ENCODE data around the gene EMSY. TPM values are rescaled to one million over a fixed set of nuclear protein-coding genes. Genes with fewer than 3 reads are reported as not detected.
A peak's percentile ranks its signal among the peaks of the same experiment; 100 is the strongest.

The EMSY gene
- total RNA-seq, 1 donor from 2014 or later: 32.1 TPM

- intact Hi-C loops (cut with micrococcal nuclease): no loop called here
- no peak for DNase-seq
- Mint-ChIP-seq H3K9me3 (no peaks in the 10 kb centered on the region), H3K27me3 (no peaks in the 10 kb centered on the region), H3K4me1 (no peaks in the 10 kb centered on the region), H3K36me3 (ENCODE audit: low read depth) (peaks cover 44% of the 10 kb centered on the region), H3K27ac (no peak overlapping the region), H3K4me3 (no peak overlapping the region)
Observed at GRCh38 chr11:76466666-76467065, 21.8 kb downstream of the EMSY start.

GRCh38 chr11:76469141-76469540 lies 24.3 kb downstream of the EMSY start:
- Mint-ChIP-seq H3K4me1 (no peaks in the 10 kb centered on the region), H3K27me3 (no peaks in the 10 kb centered on the region), H3K4me3 (no peak overlapping the region), H3K27ac (no peak overlapping the region), H3K36me3 (ENCODE audit: low read depth) (peaks cover 46% of the 10 kb centered on the region), H3K9me3 (no peaks in the 10 kb centered on the region)
- intact Hi-C loops (cut with micrococcal nuclease): no loop called here
- DNase-seq: peak; percentile 13

- Mint-ChIP-seq H3K9me3 (no peaks in the 10 kb centered on the region), H3K4me1 (no peaks in the 10 kb centered on the region), H3K27ac (no peak overlapping the region), H3K27me3 (no peaks in the 10 kb centered on the region), H3K4me3 (no peak overlapping the region), H3K36me3 (ENCODE audit: low read depth) (peaks cover 41% of the 10 kb centered on the region)
- intact Hi-C loops (cut with micrococcal nuclease): no loop called here
- DNase-seq: no peak
Observed at GRCh38 chr11:76471382-76471781, 26.6 kb downstream of the EMSY start.

DNA sequence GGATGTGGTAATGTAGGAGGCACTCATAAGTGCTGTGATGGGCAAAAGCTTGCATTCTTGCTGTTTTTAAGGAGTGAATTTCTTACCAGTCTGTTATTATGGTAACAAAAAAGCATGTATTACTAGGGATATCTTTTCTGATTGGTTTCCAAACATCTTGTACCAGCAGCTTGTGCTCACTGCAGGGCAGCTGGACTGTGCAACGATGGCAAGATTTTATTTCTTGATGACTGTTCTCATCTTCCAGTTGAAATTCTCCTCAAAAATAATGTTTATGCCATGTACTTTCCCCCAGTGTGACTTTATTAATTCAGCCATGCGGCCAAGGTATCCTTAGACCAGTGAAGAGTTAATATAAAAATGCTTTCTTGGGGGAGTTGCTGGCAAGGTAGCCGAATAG lies 35.4 kb downstream of the EMSY start:
- no peak overlapping the region for H3K27ac Mint-ChIP-seq
- no peak for DNase-seq
- H3K4me1 Mint-ChIP-seq: peaks cover 8% of the 10 kb centered on the region
- H3K27me3 Mint-ChIP-seq: no peaks in the 10 kb centered on the region
- H3K4me3 Mint-ChIP-seq: no peak overlapping the region
- peaks cover 25% of the 10 kb centered on the region for H3K9me3 Mint-ChIP-seq
- H3K36me3 Mint-ChIP-seq (ENCODE audit: low read depth): peaks cover 70% of the 10 kb centered on the region
- intact Hi-C loops (cut with micrococcal nuclease): no loop called here

- intact Hi-C loops (cut with micrococcal nuclease): no loop called here
- H3K27ac Mint-ChIP-seq: no peak overlapping the region
- peaks cover 5% of the 10 kb centered on the region for H3K4me1 Mint-ChIP-seq
- H3K36me3 Mint-ChIP-seq (ENCODE audit: low read depth): peaks cover 23% of the 10 kb centered on the region
- no peak for DNase-seq
- no peaks in the 10 kb centered on the region for H3K27me3 Mint-ChIP-seq
- no peak overlapping the region for H3K4me3 Mint-ChIP-seq
- H3K9me3 Mint-ChIP-seq: no peaks in the 10 kb centered on the region
Observed at GRCh38 chr11:76491644-76492043, 46.8 kb downstream of the EMSY start.

DNA sequence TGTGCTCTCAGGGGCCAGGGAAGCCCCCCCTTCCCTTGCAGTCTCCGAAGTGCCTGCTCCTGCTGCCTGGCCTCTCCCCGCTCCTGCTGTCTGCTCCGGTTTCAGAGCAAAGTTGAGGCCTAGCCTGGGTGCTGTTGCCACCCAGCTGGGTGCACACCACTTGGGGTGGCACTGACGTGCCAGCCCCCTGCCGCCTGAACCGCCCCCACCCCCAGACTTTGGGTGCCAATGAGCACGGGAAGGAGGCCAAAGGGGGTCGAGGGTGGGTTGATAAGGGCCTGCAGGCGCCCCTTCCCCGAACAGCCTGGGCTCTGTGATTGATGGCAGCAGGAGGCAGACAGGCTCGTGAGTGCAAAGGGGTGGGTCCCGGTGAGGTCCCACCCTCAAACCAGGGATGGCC lies 48.2 kb downstream of the EMSY start:
- Mint-ChIP-seq H3K9me3 (no peaks in the 10 kb centered on the region), H3K27ac (no peak overlapping the region), H3K36me3 (ENCODE audit: low read depth) (peaks cover 31% of the 10 kb centered on the region), H3K27me3 (no peaks in the 10 kb centered on the region), H3K4me3 (no peak overlapping the region), H3K4me1 (peaks cover 5% of the 10 kb centered on the region)
- DNase-seq: no peak
- intact Hi-C loops (cut with micrococcal nuclease): no loop called here

DNA sequence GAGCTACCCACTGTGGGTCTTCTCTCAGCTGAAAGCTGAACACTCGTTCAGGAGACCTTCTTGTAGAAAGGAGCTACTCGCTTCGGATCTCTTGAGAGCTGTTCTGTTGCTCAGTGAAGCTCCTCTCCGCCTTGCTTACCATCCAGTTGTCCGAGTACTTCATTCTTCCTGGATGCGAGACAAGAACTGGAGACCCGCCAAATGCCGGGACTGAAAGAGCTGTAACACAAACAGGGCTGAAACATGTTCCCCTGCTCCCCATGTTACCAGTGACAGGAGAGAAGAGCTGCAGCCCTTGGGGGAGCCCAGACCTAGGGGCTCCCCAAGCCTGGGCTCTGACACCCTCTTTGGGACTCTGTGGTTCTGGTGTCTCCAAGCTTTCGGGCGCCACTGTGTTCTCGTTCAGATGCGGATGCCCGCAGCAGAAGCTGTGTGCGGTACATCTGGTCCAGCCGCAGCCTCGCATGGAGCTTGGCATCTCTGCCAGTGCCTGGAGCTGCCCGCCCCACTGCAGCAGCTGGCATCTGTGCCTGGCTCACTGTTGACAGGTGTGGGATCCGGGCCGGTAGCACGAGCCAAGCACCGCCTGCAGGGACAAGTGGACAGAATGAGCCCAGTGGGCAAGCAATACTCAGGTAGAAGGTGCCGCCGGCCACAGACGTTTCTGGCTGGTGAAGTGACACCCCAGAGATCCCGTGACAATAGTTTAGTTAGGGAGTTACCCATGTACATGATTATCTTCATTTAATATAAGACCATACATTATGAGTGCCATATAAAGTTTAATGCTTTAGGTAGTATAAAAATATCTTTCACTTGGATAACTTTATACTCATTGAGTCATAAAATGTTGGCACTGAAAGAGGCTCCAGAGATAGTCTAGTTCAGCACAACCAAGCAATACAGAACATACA lies 49.1 kb downstream of the EMSY start:
- Mint-ChIP-seq H3K27me3 (no peaks in the 10 kb centered on the region), H3K4me1 (peaks cover 5% of the 10 kb centered on the region), H3K27ac (no peak overlapping the region), H3K4me3 (no peak overlapping the region), H3K36me3 (ENCODE audit: low read depth) (peaks cover 29% of the 10 kb centered on the region), H3K9me3 (no peaks in the 10 kb centered on the region)
- intact Hi-C loops (cut with micrococcal nuclease): no loop called here
- no peak for DNase-seq

DNA sequence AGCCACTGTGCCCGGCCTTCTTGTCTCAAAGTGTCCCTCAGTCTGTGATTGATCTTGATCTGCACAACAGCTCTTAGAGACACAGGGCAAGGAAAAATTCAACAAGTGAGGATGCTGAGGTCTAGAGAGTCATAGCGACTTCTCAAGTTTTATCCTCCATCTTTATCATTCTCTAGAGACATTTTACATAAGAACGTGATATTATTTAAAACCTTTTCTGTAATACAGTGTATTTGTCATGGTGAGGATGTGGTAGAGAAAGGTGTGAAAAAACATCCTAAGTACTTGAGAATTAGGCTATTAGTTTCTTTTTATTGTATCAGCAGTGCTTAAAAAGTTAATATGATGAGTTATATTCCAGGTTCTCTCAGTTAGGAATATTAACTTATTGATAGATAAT lies 50.2 kb downstream of the EMSY start:
- no peak for DNase-seq
- H3K27me3 Mint-ChIP-seq: no peaks in the 10 kb centered on the region
- intact Hi-C loops (cut with micrococcal nuclease): no loop called here
- H3K9me3 Mint-ChIP-seq: no peaks in the 10 kb centered on the region
- peaks cover 2% of the 10 kb centered on the region for H3K4me1 Mint-ChIP-seq
- H3K36me3 Mint-ChIP-seq (ENCODE audit: low read depth): peaks cover 28% of the 10 kb centered on the region
- H3K27ac Mint-ChIP-seq: no peak overlapping the region
- no peak overlapping the region for H3K4me3 Mint-ChIP-seq

- intact Hi-C loops (cut with micrococcal nuclease): no loop called here
Observed at GRCh38 chr11:76496174-76496573, 51.4 kb downstream of the EMSY start.

DNA sequence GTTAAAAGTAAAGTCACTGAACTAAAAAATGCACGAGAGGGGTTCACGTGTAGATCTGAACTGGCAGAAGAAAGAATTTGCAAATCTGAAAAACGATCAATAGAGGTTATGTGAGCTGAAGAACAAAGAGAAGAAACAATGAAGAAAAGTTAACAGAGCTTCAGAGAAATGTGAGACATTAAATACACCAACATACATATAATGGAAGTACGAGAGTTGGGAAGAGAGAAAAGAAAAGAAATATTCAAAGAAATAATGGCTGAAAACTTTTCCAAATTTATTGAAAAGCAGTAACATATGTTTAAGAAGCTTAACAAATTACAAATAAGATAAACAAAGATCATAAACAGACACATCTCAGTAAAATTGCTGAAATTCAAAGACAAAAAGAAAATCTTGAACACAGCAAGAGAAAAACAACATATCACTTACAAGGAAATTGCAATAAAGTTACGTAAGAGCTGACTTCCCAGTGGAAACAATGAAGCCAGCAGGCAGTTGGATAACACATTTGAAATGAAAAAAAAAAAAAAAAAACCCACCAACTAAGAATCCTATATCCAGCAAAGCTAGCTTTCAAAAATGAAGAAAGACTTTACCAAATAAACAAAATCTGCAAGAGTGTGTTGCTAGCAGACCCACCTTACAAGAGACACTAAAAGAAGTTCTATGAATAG lies 56.8 kb downstream of the EMSY start:
- no peaks in the 10 kb centered on the region for H3K4me1 Mint-ChIP-seq
- no peak for DNase-seq
- peaks cover 50% of the 10 kb centered on the region for H3K36me3 Mint-ChIP-seq (ENCODE audit: low read depth)
- no peaks in the 10 kb centered on the region for H3K27me3 Mint-ChIP-seq
- no peak overlapping the region for H3K27ac Mint-ChIP-seq
- intact Hi-C loops (cut with micrococcal nuclease): no loop called here
- no peak overlapping the region for H3K4me3 Mint-ChIP-seq
- peaks cover 21% of the 10 kb centered on the region for H3K9me3 Mint-ChIP-seq

More at GRCh38 chr11:76496174-76496573, 51.4 kb downstream of the EMSY start:
- Mint-ChIP-seq H3K27me3 (no peaks in the 10 kb centered on the region), H3K4me3 (no peak overlapping the region), H3K4me1 (peaks cover 2% of the 10 kb centered on the region), H3K36me3 (ENCODE audit: low read depth) (peaks cover 39% of the 10 kb centered on the region), H3K9me3 (peaks cover 11% of the 10 kb centered on the region), H3K27ac (no peak overlapping the region)
- DNase-seq: no peak

DNA sequence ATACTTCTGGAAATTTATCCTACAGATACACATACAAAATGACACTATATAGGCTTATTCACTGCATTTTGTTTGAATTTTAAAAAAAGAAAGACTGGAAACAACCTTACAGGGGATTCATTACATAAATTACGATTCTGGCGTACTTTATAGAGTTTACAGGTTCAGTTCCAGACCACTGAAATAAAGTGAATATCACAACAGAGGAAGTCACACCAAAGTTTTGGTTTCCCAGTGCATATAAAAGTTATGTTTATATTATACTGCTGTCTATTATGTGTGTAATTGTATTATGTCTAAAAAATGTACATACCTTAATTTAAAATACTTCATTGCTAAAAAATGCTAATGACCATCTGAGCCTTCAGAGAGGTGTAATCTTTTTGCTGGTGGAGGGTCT lies 62.0 kb downstream of the EMSY start:
- no peaks in the 10 kb centered on the region for H3K4me1 Mint-ChIP-seq
- no peaks in the 10 kb centered on the region for H3K27me3 Mint-ChIP-seq
- intact Hi-C loops (cut with micrococcal nuclease): no loop called here

GRCh38 chr11:76510060-76511047 lies 65.5 kb downstream of the EMSY start:
- Mint-ChIP-seq H3K27ac (no peak overlapping the region), H3K9me3 (no peaks in the 10 kb centered on the region), H3K4me1 (no peaks in the 10 kb centered on the region), H3K27me3 (no peaks in the 10 kb centered on the region), H3K4me3 (no peak overlapping the region), H3K36me3 (ENCODE audit: low read depth) (peaks cover 16% of the 10 kb centered on the region)
- DNase-seq: no peak
- intact Hi-C loops (cut with micrococcal nuclease): loop anchor here (5.0 kb wide), 1 partner anchor 303 kb away; the partner anchor contains the start of gene WNT11

More for the DNA sequence above, 62.0 kb downstream of the EMSY start:
- Mint-ChIP-seq H3K4me3 (no peak overlapping the region), H3K9me3 (peaks cover 5% of the 10 kb centered on the region), H3K36me3 (ENCODE audit: low read depth) (peaks cover 27% of the 10 kb centered on the region), H3K27ac (no peak overlapping the region)
- DNase-seq: no peak

- intact Hi-C loops (cut with micrococcal nuclease): loop anchor here (5.0 kb wide), 1 partner anchor 306 kb away; the partner anchor contains the start of gene WNT11
- no peak overlapping the region for H3K4me3 Mint-ChIP-seq
- no peak overlapping the region for H3K27ac Mint-ChIP-seq
- no peak for DNase-seq
- no peaks in the 10 kb centered on the region for H3K9me3 Mint-ChIP-seq
- H3K27me3 Mint-ChIP-seq: no peaks in the 10 kb centered on the region
- H3K36me3 Mint-ChIP-seq (ENCODE audit: low read depth): peaks cover 15% of the 10 kb centered on the region
- no peaks in the 10 kb centered on the region for H3K4me1 Mint-ChIP-seq
Observed at GRCh38 chr11:76512851-76513653, 68.2 kb downstream of the EMSY start.
